HG03439 (cell line): ENCODE results near the gene RAP2B.

Experiments
- ATAC-seq: cut with Tn5 transposase; IDR thresholded peaks from one replicate; pipeline ENCODE4 v1.9.1; 2021; ENCODE audit warnings: mild to moderate bottlenecking, moderate library complexity; ENCODE audit not compliant: unreplicated experiment

Gene RAP2B

DNA sequence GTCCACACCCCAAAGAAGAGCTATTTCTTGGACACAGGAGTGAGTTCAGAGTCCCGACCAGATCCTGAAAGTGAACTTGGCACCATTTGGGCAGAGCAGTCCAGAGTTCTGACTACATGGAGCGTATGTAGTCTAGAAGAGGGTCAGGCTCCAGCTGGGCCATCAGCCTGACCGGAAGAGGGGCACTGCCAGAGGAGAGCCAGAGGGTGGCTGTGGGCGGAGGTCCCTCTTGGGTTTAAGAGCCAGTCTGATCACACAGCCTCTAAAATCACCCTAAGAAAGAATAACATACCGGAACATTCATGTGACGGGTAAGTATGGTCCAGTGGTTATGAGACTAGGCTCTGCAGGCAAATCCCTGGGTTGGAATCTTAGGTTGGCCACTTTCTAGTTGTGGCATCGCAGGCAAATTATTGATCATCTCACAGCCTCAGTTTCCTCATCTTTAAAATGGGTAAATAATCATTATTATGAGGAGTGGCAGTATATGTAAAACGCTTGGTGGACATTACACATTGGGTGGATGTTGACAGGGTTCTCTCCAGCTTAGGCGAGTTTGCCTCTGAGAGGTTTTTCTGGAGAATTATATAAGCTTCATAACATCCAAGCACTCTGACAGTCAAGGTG is 2.1 kb upstream of the RAP2B start:
- no peak for ATAC-seq

- peak; percentile 32 for ATAC-seq
Measured at GRCh38 chr3:153160451-153161137, 1.4 kb upstream of the RAP2B start.

- peak; percentile 81 for ATAC-seq
Measured at GRCh38 chr3:153161138-153161713, 800 bp upstream of the RAP2B start.

GRCh38 chr3:153162513-153163392 is 727 bp downstream of the RAP2B start:
- ATAC-seq, result peak; percentile 12

GRCh38 chr3:153163393-153163724 is 1.3 kb downstream of the RAP2B start:
- no peak for ATAC-seq

- no peak for ATAC-seq
Measured at GRCh38 chr3:153163756-153164550, 1.9 kb downstream of the RAP2B start.

DNA sequence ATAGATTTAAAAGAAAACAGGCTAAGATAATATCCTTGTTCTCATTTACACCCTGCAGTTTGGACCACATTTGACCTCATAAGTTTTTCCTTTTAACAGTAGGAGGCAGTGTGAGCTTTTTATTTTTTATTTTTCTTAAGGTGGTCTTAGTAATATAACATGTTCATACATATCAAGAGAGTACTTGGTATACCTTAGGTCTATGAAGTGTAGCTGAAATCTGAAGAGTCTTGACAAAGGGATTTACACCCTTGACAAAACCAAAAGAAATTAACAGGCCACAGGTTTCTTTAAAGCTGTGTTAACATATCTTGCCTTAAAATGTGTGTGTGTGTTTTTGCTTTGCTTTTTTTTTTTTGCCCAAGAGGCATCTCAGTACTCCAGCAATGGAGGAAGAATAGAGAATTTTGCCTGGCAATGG is 3.2 kb downstream of the RAP2B start:
- ATAC-seq, result no peak

DNA sequence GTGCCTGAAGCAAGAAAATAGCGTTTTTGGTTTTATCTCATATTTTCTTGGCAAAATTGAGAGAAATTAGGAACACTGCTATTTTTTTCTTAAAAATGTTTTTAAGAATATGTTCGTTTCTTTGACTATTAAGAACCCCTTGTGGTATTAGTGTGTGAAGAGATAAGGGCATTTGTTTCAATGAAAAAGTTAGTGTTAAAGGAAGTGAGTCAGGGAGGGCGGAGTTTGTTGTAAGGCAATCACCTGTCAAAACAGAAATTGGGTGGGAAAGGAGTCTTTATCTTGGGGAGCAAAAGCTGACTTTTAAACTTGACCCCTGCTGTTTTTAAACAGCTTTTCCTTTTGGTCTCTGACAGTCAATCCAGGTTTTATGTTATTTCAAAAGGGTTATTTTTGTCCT is 4.2 kb downstream of the RAP2B start:
- no peak for ATAC-seq

- ATAC-seq, result no peak
Measured at GRCh38 chr3:153166796-153167195, 4.8 kb downstream of the RAP2B start.

DNA sequence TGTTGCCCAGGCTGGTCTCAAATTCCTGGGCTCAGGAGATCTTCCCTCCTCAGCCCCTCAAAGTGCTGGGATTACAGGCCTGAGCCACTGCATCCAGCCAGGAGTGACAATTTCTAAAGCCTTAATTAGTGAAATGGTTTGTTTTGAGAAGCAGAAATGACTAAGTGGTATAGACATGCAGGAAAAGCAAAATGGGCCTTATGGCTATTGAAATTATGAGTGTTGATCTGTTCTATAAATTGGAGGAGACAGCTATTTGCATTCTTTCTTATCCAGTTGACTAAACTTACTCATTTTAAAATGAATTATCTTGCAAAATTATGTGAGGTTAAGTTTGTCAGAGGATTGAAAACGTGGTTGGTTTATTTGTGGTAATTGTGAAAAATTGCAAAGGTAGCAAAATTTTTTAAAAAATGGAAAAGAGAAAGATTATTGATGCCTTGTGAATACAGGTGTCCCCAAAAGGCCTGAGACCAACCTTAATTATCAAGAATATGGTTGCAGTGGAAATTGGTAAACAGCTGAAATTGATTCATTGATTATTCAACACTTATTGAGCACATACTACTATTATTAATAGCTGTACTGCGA is 7.9 kb downstream of the RAP2B start:
- ATAC-seq, result no peak

- no peak for ATAC-seq
Measured at GRCh38 chr3:153171256-153171655, 9.2 kb downstream of the RAP2B start.

- no peak for ATAC-seq
Measured at GRCh38 chr3:153171918-153172317, 9.9 kb downstream of the RAP2B start.

- no peak for ATAC-seq
Measured at GRCh38 chr3:153172796-153173757, 11.1 kb downstream of the RAP2B start.

GRCh38 chr3:153173758-153174516 is 11.9 kb downstream of the RAP2B start:
- no peak for ATAC-seq

DNA sequence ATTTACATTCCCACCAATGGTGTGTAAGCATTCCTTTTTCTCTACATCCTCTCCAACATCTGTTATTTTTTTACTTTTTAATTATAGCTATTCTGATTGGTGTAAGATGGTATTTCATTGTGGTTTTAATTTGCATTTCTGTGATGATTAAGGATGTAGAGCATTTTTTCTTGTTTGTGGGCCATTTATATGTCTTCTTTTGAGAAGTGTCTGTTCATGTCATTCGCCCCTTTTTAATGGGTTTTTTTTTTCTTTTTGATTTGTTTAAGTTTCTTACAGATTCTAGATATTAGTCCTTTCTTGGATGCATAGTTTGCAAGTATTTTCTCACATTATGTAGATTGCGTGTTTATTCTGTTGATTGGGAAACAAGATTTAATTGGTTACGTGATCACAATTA is 14.2 kb downstream of the RAP2B start:
- ATAC-seq, result no peak

GRCh38 chr3:153180860-153181372 is 18.9 kb downstream of the RAP2B start:
- no peak for ATAC-seq

DNA sequence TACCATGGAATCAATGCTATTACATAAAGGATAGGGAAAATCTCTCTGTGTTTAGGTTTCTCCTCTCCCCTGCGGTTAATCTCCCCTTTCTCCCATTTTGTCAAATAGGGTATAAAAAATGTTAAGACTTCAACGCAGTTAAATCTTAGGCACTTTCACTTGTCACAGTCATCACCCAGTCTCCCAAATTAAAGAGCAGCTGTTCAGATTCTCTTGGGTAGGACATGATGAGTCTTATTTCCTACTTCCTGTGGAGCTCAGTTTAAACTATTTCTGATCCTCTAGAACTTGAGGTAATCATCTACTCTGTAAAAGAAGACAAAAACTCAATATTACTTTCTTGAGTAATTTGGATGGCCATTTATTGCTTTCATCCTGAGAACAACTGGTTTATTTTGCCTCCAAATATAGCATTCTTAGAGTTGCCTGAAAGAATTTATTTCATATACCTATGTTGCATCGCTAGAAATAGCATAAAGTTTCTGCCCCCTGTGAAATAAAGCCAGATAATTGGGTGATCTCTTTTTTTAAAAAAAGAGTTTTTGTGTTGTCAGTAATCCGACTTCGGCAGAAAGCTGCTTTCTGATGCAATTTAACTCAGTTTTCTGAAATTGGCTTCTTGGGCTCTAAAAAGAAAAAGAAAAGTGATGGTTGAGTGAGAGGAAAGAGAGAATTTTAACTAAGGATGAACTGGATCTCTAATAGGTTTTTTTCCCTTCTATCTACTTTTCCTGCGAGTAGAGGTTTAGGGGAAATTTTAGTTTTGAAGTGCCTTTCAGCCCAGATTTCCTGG is 20.7 kb downstream of the RAP2B start:
- ATAC-seq, result no peak
